Muscle of back (tissue), 11 donors: ENCODE data around the gene PLXNA1. TPM values are rescaled to one million over a fixed set of nuclear protein-coding genes. Genes with fewer than 3 reads are reported as not detected.

ENCODE experiments used
- DNase-seq, 3 donors: peaks; one replicate each; pipeline versions ENCODE4 v3.0.0 to v3.0.0-alpha.2; 2013
- polyA plus RNA-seq, 10 donors: library from polyadenylated mRNA; unstranded; fragments of 120-200 nt; gene quantifications; one replicate each; pipeline ENCODE4 v1.2.1, GENCODE V29; 2013; ENCODE audit not compliant: insufficient read length in 10 of 10

Gene PLXNA1
- polyA plus RNA-seq, 10 donors = 29.9 to 44.2 (median 36.4) TPM

DNA sequence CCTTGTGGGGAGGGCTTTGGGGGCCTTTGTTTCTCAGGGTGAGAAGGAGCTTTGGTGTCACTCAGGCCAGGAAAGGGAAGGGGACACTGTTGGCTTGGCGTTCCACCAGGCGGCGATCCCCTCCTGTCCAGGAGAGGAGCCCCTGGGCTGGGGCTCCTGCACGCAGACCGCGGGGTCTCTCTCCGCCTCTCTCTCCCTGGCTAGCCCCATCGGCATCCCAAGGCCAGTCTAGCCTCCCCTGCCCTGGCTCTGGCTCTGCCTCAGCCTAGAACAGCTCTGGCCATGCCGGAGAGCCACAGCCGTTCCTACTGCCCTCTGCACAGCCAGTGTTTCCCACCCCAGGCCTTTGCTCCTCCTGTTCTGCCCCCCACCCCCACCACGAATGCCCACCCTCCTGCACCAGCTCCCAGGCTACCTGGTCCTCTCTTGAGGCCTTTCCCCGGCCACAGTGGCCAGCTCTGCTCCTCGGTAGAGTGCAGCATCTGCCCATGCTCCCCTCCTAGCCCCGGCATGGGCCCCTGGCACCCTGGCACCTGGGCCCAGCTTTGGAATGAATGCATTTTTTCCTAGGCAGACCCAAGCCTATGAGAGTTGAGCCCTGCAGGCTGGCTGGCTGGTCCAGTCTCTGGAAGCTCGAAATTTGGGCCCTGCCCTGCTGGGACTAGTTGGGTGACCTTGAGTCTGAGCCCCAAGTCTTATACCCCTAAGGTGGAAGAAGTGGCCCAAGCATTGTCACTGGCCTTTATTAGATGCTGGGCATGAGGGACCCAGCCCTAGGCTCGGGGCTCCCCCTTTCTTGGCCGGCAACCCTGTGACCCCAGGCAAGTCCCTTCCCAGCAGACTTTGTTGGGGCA is 2.4 kb downstream of the PLXNA1 start:
- DNase-seq = no peak

- no peak for DNase-seq
Measured at GRCh38 chr3:126986001-126986400, 3.1 kb downstream of the PLXNA1 start.

DNA sequence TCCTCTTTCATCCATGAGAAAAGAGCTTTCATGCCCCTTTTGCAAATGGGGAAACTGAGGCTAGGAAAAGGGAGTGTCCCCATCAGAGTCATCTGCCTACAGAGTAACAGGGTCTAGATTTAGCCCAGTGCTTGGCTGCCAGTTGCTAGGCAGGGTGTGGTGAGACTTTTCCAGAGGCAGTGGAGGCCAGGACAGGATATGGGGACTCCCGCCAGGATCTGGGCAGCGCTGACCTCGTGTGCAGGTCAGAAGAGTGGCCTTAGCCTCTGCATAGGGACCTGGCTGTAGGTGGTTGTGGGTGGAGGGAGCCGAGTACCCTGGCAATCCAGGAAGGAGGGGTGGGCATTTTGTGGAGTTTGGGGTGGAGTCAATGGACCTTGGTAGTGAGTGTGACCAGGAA is 4.2 kb downstream of the PLXNA1 start:
- DNase-seq = no peak

GRCh38 chr3:126987596-126987995 is 4.7 kb downstream of the PLXNA1 start:
- DNase-seq = no peak

- no peak for DNase-seq
Measured at GRCh38 chr3:126988451-126989021, 5.6 kb downstream of the PLXNA1 start.

DNA sequence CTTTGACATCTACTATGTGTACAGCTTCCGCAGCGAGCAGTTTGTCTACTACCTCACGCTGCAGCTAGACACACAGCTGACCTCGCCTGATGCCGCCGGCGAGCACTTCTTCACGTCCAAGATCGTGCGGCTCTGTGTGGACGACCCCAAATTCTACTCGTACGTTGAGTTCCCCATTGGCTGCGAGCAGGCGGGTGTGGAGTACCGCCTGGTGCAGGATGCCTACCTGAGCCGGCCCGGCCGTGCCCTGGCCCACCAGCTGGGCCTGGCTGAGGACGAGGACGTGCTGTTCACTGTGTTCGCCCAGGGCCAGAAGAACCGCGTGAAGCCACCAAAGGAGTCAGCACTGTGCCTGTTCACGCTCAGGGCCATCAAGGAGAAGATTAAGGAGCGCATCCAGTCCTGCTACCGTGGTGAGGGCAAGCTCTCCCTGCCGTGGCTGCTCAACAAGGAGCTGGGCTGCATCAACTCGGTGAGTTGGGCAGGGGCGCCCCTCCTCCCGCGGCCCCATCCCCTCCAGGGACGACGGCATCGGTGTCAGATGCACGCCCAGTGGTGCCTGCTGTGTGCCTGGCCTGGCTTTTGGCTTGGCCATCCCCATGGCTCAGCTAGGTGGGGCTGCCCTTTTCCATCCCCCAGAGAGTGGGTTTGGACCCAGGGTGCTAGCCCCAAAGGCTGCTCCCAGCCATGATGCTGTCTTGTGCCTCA is 6.6 kb downstream of the PLXNA1 start:
- no peak for DNase-seq

- no peak for DNase-seq
Measured at GRCh38 chr3:126990024-126990700, 7.2 kb downstream of the PLXNA1 start.

DNA sequence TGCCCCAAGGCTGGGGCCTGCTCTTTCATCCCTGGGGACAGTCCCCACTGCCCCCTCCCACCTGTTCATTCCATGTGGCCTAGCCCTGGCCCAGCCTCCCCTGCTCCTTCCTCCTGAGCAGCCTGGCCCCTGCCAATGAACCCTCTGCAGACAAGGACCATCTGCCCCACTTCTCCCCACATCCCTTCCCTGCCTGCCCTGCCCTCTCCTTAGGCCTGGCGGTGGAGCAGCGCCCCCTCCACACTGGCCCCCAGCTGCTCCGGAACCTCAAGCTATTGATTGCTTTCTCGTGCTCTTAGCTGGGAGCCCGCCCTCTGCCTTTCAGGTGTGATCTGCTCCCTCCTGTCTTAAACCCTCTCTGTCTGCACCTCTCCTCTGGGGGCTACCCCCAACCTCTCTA is 8.0 kb downstream of the PLXNA1 start:
- no peak for DNase-seq

- no peak for DNase-seq
Measured at GRCh38 chr3:126991366-126992200, 8.7 kb downstream of the PLXNA1 start.

DNA sequence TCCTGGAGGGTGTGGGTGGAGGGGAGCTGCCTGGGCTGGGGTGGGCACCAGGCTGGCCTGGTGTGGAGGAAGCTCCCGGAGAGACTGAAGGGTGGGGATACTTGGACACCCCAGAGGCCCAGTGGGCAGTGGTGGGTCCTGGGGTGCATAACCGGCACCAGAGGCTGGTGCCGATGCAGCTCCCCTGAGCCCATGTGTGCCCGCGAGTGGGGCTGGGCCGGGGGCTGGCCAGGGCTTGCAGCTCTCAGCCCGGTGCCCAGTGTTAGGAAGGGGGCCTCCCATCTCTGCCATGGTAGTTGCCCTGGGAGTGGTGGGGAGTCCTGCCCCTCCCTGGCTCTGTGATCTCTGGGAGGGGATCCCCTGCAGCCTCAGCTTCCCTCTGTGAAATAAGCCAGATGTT is 9.3 kb downstream of the PLXNA1 start:
- DNase-seq = no peak

DNA sequence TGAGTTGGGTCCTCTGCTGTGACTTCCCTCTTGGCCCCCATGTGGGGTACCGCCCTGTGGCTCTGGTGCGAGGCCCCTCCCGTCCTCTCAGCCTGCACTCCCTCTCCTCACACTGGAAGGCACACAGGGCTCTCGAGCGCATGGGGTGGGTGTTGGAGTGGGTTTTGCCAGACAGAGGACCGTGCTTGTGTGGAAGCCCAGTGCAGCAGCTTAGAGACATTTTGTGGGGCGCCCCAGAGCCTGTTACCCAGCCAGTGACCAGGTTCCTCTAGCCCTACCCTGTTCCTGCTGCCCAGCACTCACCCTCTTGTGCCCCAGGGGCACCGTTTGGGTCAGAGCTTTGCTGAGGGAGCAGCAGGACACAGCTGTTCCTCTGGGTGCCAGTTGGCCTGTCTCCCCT is 9.9 kb downstream of the PLXNA1 start:
- DNase-seq = no peak

DNA sequence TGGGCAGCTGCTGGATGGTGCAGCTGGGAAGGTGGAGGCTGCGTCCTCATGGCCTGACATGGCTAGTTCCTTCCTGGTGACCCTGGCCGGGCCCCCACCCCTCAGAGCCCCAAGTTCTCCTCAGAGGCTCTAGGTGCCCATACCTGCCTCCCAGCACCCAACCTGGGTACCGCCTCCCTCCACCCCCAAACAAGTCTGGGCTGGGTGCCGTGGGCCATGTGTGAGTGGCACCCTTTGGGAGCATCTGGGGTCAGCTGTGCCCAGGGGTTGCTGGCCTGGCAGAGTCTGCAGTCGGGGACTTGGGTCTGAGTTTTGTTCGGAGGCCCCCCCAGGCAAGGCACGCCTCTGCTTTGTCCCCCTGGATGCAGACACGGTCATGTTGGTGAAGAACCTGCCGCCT is 10.5 kb downstream of the PLXNA1 start:
- no peak for DNase-seq

GRCh38 chr3:126994661-126995245 is 11.8 kb downstream of the PLXNA1 start:
- DNase-seq = peak in 1 of 3 donors; percentile 49

DNA sequence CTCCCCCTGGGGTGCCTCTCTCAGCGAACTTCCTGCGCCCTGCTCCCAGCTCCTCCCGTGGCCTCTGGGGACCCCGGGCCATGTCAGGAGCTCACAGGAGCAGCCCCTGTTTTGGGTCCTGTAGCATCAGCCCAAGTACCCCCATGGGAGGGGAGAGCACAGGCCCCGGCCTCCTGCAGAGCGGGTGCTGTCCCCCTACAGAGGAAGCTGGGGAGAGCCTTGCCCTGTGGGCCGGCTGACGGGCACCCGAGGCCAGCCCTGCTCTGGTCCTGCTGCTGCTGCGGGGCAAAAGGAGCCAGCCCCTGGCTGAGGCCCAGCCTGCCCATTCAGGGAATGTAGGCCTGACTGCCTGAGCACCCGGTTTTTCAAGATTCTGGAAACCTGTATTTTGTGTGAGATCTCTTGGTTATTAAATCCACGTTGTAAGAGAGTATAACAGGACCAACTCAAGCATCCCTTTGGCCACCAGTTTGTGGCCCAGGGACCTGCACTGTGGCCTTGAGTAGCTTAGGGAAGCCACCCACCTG is 12.4 kb downstream of the PLXNA1 start:
- no peak for DNase-seq

DNA sequence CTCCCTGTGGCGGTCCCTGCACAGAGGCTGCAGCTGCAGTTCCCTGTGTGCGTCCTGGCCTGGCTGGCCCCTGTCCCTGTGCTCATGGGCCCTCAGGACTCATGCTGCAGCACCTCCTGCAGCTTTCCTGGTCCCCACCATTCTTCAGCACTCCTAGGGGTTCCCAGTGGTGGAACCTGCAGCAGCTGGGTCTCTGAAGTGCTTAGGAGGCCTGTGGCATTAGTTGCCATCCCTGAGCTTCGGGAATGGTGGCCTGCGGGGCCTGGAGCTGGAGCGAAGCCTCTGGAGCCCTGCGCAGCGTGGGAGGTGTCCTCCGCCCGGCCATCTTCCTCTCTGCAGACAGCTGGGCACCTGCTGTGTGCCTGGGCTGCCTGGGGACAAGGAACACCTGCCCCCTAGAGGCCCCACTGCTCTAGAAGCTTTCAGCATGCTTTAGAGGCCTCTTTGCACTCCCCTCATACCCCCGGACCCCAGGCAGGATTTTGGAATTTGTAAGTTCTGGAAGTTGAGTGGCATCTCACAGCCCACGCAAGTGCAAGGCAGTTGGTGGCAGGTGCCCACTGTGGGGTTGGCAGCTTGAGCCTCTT is 13.1 kb downstream of the PLXNA1 start:
- no peak for DNase-seq

DNA sequence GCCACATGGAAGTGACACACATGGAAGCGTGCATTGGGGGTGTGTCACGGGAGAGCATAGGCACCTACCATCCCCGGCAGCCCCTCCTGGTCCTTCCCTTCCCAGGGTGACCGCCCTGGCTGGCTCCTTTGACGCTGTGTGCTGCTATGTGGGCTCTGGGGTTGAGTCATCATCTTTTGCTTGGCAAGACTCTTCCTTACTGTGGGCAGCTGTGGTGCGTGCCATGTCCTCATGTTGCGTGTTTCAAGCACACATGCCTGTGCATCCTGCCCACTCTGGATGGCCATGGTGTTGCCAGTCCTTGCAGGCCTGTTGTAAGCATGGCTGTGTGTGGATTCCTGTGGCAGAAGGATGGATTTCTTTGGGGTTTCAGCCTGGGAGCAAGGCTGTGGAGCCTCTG is 14.0 kb downstream of the PLXNA1 start:
- no peak for DNase-seq

DNA sequence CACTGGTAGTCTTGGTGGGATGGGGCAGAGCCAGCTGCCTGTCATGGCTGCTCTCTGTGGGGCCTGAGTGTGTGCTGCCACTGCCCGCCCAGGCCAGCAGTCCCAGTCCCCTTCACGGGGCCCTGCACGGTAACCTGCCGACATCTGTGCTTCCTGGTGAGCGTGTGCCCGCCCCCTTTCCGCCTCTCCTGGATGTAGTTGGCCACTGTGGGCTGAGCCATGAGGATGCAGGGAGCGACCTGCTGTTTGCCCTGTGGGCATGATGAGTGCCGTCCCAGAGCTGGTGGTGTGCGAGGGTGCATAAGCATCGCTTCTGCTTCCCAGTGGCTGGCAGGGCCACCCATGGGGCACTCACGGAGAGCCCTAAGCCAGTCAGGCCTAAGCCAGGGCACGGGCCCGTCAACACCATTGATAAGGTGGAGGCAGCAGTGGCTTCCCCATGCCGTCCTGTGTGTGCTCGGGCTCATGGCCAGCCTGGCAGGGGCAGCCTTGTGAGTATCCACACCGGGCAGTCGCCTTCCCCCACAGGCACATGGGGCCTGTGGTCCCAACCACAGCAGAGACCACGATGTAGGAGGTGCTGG is 14.6 kb downstream of the PLXNA1 start:
- DNase-seq = no peak

DNA sequence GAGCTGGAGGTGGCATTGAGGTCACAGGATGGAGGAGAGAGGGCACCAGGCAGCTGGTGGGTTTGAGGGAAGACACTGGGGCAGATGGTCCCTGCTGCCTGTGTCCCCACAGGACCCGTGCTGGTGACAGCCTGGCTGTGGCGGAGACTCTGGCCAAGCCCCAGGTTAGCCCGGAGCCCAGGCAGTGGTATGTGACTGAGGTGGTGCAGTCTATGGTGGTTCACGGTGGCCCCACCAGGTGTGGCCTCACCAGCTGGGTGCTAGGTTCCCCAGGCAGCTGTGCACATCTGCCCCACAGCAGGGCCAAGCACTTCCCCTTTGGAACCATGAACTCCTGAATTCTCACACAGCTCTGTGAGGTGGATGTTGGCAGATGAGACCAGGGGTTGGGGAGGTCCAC is 15.4 kb downstream of the PLXNA1 start:
- DNase-seq = no peak

- no peak for DNase-seq
Measured at GRCh38 chr3:126998728-126999127, 15.8 kb downstream of the PLXNA1 start.

DNA sequence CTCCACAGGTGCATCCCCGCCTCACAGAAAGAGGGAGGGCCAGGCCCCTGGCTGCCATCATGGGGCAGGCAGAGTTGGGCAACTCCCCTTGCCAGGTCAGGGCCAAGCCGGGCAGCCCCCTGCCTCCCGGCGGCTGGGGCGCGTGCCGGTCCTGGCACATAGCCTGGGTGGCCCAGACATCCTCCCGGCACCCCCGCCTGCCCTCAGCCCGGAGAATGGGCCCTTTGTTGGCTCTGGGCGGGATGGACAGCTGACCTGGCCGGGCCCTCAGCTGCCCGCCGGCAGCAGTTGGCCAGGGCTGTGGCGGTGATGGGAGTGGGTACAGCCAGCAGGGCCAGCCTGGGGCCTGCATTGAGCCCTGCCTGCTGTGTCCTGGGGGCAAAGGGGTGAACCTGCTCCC is 16.5 kb downstream of the PLXNA1 start:
- peak in 1 of 3 donors; percentile 43 for DNase-seq
